Fibroblast of skin of scalp (primary cell): Measurements from ENCODE around the gene BCL7A.
"Not testable (repeated sequence)": the region's sequence is repeated elsewhere in the genome, so short reads cannot be mapped to it uniquely, and the experiment has no call there.

Experiments used
- DNase-seq: peaks from one replicate; pipeline ENCODE4 v3.0.0-alpha.2; 2013

BCL7A gene

DNA sequence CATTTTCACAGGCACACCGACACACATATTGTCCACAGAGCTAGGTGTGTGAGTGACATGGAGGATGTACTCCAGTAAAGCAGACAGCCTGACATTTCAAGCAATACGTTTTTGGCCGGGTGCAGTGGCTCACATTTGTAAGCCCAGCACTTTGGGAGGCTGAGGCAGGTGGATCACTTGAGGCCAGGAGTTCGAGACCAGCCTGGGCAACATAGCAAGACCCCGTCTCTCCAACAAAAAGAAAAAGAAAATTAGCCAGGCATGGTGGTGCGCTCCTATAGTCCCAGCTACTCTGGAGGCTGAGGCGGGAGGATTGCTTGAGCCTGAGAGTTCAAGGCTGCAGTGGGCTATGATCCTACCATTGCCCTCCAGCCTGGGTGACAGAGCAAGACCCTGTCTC is 34.7 kb downstream of the BCL7A start:
- DNase-seq: not testable (repeated sequence)

DNA sequence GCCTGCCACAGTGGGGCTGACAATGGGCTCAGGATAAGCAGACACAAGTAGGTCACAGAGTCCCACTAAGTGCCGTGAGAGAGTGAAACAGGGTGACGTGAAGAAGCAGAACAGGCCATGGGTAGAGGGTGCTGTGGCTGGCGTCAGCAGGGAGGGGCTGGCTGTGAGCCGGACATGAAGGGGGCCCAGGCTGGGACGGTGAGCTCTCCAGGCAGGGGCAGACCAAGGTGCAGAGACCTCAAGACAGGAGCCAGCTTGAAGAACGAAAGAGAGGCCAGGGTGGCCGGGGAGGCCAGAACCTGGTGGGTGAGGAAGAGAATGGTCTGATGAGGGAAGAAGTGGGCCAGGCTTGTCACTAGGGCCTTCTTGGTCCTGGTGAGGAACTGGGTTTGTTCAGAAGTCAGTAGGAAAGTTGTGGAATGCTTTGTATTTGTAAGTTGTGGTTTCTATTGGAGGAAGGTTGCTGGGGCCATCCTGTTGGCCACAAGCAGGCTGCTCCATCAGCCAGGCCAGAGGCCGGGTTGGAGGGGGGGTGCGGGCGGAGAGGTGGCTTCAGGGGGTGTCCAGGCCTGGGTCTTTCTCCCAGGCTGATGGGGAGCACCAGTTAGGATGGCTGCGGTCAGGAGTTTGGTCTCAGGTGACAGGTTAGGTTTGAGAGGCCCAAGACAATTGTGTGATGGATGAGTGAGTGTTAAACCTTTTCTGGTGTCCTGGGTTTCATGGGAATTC is 35.5 kb downstream of the BCL7A start:
- DNase-seq: no peak

DNA sequence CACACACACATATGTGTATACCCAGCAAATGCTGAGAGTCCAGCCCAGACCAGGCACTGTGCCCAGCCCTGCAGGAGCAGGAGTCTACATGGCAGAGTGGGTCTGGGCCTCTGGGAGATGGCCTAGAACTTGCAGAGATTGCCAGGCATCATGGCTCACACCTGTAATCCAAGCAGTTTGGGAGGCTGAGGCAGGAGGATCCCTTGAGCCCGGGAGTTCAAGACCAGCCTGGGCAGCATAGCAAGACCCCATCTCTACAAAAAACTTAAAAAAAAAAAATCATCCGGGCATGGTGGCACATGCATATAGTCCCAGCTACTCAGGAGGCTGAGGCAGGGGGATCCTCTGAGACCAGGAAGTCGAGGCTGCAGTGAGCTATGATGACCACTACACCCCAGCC is 36.1 kb downstream of the BCL7A start:
- no peak for DNase-seq

DNA sequence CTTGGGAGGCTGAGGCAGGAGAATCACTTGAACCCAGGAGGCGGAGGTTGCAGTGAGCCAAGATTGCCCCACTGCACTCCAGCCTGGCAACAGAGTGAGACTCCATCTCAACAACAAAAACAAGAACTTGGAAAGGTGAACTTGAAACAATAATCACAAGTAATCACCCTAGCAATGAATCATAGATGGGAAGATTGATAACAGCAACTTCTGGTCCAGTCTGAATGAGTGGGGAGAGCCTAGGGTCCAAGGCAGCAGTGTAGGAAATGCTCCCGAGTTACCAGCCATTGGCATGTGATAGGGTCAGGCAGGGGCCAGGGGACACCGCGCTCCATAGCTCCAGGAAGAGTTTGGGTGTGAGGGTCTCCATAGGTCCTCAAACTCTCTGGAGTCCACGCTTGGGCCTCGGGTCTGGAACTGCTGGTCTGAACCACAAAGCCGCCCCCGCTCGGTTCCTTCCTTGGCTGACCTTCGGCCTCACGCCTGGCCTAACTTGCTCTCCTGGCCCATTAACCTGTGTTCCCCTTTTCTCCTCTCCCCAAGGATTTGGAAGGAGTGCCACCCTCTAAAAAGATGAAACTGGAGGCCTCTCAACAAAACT is 37.0 kb downstream of the BCL7A start:
- no peak for DNase-seq

DNA sequence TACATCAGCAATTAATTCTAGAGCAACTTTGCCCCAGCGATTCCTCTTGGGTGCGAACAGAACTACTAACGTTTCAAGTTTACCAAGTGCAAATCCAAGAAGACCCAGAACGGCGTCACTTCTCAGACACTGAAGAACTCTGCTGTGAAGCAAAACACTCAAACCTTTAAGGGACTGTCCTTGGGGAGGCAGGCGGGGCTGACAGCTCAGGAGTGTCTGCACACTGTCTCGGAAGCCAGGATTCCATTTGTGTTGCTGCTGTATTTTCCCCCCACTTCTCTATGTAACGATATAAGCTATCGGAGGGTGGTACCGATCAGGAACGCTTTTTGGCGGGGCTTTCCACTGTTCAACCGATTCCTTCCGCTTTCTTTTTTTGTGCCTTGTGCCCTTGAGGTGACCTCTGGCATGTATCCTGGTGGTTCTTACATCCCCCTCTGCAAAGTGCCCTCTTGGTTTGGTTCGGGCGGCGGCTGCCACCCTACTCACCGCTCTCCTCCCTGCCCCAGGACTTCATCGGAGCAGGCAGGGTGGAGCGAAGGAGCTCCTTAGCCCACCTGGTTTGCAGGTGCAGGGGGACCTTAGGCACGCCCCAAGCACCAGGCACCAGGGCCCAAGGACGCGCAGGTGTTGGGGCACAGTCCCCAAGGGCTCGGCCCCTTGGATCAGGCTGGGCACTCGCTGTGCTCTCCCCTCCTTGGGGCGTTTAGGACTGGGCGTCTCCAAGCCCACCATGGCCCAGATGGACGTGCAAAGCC is 37.7 kb downstream of the BCL7A start:
- DNase-seq: no peak

DNA sequence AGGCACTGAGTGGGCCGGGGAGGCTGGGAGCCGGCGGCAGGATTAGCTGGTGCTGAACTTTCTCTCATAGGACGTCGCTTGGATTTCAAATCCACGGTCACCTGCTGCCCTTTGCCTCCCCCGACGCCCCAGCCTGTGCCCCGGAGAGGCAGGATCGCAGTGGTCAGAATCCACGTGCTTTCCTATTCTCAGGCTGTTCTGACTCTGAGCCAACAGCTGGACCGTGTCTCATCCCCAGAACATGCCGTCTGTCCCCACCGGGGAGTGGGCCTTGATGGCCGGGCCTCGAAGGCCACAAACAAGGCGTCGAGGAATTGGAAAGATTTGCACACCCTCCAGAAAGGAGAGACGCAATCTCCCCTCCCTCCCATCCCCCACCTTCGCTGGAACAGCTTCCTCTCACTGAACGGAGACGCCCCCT is 38.4 kb downstream of the BCL7A start:
- DNase-seq: no peak

DNA sequence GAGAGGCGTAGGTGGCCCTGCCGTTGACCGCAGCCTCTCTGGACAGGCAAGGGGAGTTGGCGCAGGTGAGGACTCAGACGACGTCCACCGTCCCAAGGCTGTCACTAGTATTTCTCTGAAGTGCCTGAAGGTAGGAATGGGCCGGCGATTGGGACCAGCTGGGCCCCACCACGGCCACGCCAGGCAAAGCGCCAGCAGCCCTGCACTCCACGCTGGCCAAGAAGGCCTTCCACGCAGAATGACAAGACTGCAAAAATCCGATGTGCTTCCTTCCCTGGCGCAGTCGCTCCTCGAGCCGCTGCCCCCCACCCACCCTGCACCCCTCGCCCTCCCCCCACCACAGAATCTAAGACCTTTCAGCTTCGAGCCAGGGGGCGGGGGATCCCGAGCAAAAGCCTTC is 39.6 kb downstream of the BCL7A start:
- no peak for DNase-seq

DNA sequence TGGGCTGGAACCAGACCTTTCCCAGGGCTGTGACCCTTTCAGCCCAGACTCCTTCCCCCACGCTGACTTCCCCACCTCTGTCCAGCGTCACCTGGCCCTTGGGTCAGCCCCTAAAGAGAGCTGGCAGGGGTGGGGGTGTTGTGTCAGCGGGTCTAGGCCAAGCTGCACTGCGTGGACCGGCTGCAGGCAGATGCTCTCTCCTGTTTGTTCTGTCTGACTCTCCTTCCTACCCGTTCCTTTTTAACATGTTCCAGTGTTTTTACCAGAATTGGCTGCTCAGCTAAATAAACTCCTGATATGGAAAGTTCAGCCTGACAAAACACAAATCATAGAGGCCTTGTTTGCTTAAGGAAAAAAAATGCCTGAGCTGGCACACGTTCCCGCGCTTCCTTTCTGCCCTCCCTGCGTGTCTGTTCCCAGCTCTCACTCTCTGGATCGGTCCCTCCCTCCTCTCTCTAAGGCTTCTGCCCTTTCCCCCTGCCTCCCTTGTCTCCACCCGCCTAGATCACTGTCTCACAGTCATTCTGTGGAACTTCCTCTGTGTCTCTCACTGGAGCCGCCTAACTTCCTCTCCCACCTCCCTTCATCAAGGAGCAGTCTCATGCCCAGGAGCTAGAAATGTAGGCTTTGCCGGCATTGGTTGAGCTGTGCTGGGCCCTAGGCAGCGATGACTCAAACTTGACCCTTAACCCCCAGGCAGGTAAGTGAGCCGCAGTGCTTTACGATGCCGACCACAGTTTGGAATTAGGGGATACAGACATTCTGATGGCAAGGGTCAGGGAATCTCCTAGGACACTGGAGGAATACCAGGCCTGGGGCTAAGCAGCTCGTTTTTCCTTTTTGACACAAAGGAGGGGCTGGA is 41.4 kb downstream of the BCL7A start:
- DNase-seq: peak; percentile 86

DNA sequence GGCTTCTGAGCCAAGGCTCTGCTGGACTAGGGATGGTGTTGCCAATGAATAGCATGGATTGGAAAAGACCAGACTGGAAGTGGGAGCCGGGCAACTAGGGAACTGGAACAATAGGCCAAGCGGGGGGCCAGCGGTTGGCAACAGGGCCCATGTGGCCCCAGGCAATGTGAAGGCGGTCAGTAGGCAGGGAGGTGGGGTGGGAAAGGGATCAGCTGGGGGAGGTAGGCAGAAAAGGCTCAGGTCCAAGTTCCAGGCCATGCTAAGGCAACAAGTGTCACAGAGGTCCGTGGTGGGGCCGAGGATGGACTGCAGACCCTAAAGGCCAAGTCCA is 42.0 kb downstream of the BCL7A start:
- no peak for DNase-seq

DNA sequence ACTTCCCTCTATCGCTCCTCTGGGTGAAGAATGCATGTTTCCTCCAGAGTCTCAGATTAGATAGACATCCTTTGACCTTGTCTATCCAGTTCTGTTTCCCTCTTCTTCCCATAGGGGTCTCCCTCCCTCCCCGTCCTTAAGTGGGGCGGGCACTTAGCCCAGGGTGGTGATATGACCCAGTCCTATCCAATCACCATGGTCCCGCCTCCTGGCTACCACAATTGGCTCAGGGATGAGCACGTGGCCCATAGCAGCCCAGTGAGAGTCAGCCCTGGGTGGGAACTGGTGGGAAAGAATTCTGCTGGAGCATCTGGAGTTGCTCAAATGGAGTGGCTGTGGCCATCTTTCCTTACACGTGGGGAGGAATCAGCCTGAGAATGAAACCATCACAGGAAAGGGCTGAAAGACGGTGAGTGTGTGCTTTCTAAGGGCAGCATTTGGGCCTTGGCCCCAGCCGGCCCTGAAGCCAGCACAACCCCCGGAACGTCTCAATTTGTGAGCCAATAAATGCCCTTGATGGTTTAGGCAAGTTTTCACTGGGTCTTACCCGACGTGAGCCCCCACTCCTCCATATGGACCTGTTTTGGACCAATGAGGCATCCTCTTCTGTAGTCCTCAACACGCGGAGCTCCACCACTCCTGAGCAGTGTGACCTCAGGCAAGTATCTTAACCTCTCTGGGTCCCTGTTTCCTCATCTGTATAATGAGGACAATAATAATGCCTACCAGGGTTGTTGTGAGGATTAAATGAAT is 42.5 kb downstream of the BCL7A start:
- peak; percentile 98 for DNase-seq

DNA sequence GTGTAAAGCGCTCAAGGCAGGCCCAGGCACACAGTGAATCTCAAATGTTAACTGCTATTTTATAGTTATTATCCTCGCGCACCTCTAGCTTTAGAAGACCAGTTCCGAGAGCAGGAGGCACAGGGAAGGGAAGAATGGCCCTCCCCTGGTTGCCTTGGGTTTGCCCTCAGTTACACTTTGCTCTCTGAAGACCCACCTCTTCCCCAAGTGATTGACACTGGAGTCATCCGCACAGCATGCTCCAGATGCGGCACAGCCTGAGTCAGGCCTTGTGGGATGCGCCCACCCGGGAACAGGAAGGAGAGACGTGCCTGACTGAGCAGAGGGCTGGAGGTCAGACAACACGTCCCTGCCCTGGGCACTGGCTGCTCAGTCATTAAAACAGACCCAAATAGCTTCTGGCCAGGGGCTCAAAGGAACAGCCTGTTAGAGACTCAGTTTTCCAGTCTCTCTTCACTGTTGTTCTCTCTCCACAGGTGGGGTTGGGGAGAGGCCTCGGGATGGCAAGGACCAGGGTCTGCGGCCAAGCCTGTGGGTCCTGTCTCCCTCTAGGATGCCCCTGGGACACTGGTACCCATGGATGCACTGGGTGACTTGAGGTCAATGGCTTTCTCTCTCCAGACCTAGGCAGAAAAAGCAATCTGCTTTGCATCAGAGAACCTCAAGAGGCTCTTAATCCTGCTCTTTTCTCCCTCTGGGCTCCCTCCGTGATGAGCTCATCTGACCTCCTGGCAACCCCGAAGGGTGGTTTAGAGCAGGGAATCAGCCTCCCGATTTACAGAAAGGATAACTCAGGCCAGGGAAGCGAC is 43.3 kb downstream of the BCL7A start:
- DNase-seq: peak; percentile 94

DNA sequence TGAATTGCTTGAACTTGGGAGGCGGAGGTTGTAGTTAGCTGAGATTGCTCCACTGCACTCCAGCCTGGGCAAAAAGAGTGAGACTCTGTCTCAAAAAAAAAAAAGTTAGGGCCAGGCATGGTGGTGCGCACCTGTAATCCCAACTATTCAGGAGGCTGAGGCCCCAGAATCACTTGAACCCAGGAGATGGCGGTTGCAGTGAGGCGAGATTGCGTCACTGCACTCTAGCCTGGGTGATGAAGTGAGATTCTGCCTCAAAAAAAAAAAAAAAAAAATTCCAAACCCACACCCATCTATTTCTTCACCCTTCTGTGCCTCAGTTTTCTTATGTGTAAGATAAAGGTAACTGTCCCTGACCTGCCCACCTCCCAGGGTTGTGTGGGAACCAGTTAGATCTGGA is 45.9 kb downstream of the BCL7A start:
- no peak for DNase-seq

DNA sequence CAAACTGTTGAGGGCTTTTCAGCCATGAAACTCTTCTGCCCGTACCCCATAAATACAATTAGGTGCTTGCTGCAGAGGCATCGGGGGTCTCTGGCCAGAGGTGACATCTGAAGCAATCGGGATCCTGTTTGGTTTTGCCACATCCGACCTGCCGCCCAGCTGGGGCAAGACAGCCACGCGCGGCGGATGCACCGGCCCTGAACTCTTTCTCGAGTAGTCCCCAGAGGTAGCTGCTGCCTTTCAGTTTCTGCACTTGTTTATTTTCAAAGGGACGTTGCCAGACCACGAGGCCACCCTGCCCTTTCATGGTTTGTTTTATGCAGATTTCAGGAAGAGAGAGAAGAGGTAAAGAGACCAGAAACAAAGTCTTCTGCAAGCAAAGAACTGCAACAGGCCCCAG is 46.3 kb downstream of the BCL7A start:
- DNase-seq: no peak

DNA sequence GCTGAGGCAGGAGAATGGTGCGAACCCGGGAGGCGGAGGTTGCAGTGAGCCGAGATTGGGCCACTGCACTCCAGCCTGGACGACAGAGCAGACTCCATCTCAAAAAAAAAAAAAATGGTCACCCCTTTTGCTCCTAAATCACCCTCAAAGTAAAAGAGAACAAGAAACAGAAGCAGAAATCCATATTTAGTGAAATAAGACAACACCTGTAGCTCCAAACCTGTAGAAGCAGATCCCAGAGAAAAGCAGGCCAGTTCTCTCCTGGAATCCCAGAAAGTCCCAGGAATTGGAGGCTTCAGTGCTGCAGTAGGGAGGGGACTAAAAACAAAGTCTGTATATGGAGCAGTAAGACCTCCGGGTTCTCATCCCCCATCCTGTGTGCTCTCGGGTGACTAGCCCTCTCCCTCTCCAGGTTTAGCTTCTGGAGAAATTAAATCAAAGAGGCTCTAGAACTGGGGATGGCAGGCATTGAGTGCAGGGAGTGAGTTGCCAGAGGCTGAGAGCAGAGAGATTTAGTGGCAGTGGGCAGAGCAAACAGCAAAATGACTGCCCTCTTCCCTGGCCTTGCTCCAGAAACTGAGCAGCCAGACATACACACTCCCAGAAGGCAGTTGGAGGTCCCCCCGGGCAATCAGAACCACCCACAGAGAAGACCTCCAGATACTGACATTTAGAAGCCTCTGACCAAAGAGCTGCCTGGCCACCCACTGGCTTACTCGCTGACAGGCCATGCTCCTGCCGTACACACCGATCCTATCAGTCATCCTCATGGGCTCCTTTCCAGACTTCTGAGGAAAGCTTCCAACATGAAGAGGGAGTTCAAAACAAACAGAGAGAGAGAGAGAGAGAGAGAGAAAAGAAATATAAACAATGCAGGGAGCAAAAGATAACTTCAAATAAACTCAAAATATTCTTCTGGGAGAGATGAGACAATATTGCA is 50.6 kb downstream of the BCL7A start:
- peak; percentile 97 for DNase-seq

DNA sequence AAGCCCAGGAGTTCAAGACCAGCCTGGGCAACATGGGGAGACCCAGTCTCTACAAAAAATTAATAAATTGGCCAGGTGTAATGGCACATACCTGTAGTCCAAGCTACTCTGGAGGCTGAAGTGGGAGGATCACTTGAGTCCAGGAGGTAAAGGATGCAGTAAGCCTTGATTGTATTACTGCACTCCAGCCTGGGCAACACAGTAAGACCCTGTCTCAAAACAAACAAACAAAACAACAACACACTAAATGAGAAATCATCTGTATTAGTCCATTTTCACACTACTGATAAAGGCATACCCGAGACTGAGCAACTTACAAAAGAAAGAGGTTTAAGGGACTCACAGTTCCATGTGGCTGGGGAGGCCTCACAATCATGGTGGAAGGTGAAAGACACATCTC is 52.1 kb downstream of the BCL7A start:
- no peak for DNase-seq

DNA sequence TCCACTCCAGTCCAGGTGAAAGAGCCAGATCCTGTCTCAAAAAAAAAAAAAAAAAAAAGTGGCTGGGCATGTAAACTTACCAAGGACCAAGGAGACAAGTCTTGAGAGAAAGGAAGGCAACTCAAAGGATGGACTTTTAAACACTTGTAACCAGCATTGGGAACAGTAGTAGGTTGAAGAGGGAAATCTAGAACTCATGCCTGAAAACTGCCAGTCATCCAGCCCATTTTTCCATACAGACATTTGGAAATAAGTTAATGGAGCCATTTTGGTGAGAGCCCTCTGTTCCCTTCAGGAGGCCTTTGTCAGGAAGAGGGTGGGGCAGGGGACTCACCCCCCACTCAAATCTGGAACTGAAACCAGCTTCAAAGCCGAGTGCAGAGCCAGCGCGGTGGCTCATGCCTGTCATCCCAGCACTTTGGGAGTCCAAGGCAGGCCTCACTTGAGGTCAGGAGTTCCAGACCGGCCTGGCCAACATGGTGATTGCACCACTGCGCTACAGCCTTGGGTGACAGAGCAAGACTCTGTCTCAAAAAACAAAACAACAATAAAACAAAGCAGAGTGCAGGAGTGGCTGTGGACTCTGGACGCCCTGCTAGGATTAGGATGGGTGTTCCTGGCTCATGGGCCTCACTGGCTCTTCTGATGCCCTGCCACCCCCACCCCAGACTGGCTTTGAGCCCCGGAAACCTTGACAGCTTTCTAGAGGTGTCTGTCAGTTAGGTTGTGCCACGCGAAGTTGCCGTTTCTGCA is 55.2 kb downstream of the BCL7A start:
- no peak for DNase-seq

DNA sequence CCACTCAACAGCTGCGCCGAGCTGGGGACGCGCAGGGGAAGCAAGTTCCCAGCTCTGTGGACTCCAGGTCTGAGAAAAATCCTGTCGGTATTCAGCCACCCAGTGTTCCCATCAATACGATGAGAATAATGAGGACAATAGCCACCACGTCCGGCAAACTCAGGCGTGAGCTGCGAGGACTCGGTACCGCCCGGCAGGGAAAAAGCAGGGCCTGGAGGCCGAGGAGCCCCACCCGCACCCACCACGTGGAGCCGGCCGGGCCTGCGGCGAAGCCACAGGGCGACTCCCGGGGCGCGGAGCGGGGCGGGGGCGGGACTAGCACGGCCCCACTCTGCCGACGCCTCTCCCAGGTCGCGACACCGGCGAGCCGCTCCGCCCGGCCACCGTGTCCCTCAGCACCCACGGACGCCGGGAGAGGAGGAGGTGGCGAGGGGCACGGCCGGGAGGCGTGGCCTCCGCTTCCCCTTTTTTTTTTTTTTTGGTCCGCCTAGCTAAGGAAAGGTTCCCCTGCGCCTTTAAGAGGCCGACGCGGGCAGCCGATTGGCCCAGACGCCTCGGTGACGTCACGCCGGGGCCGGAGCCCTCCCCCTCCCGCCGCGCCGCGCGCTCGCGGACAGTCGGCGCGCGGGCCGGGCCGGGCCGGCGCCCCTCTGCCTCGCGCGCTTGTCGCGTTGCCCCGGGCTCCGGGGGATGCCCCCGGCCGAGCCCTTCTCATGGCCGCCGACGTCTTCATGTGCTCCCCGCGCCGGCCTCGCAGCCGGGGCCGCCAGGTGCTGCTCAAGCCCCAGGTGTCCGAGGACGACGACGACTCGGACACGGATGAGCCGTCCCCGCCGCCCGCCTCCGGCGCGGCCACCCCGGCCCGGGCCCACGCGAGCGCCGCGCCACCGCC is 56.7 kb downstream of the BCL7A start, which contains the start of gene MLXIP:
Gene MLXIP (plus strand): TSS at position 616 of the 892 bp plus-strand sequence. CDS start 98 bp downstream, at position 714.
- DNase-seq: peak; percentile 95

DNA sequence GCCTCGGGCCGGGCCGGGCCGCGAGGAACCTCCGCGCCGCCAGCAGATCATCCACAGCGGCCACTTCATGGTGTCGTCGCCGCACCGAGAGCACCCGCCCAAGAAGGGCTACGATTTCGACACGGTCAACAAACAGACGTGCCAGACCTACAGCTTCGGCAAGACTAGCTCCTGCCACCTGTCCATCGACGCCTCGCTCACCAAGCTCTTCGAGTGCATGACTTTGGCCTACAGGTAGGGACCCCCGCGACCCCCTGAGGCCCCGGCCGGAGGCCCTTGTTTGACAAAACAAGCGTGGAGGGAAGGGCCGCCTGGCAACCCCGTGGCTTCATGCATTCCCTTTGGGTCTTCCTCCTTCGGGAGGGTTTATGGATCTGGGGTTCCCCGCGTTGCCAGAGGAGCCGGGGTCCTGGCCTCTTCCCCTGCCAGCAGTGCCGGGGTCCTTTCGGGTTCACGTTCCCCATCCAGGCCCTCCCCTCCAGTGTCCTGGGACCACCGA is 57.4 kb downstream of the BCL7A start:
- no peak for DNase-seq
